D721Med (cell line): Measurements from ENCODE around the gene STMP1.

ENCODE experiments used
- DNase-seq: peaks from one replicate; pipeline ENCODE4 v3.0.0; 2011; ENCODE audit warnings: low spot score; ENCODE audit not compliant: insufficient read length
- FAIRE-seq: peaks from 2 replicates; lab custom pipeline; 2011; peaks lifted over from hg19 to GRCh38; lab: Jason Lieb, UNC
- CTCF ChIP-seq: IDR thresholded peaks from 2 replicates; pipeline ENCODE4 v1.5.1; 2012; ENCODE audit warnings: mild to moderate bottlenecking, control low read depth; ENCODE audit not compliant: insufficient read depth; ENCODE audit errors: missing control alignments

Gene STMP1

GRCh38 chr7:135718794-135719437 is 56.6 kb downstream of the STMP1 start:
- TF ChIP-seq CTCF: no peak
- no peak for DNase-seq
- no peak for FAIRE-seq

GRCh38 chr7:135719688-135720087 is 57.4 kb downstream of the STMP1 start:
- no peak for TF ChIP-seq CTCF
- DNase-seq (no peak), FAIRE-seq (no peak)

GRCh38 chr7:135721198-135721820 is 59.0 kb downstream of the STMP1 start:
- no peak for TF ChIP-seq CTCF
- FAIRE-seq: no peak

DNA sequence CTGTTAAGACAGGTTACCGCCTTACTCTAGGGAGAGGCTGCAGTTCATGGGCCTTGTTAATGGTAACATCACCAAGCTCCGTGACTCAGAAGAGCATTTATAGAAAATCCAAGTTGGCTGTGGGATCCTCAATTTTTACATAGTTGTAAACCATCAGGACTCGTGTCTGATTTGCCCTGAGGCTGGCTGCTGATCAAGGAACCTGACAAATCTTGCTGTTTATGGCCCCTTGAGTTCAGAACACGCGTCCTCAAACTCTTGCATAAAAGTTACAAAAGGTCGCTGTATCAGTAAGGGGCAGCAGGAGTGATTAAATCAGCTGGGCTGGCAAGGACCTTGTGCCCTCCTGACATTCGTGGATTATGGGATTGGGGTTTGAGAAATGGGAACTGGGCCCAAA is 61.1 kb downstream of the STMP1 start:
- FAIRE-seq (no peak), DNase-seq (no peak)
- TF ChIP-seq CTCF: no peak

More at GRCh38 chr7:135721198-135721820, 59.0 kb downstream of the STMP1 start:
- no peak for DNase-seq
